GM18870 (cell line): ENCODE data around the gene MSMB.
A peak's percentile ranks its signal among the peaks of the same experiment; 100 is the strongest.
"Not testable (repeated sequence)": the region's sequence is repeated elsewhere in the genome, so short reads cannot be mapped to it uniquely, and the experiment has no call there.

Experiments used
- ATAC-seq: cut with Tn5 transposase; IDR thresholded peaks from one replicate; pipeline ENCODE4 v1.9.1; 2021; ENCODE audit warnings: moderate library complexity; ENCODE audit not compliant: unreplicated experiment

Gene MSMB

GRCh38 chr10:46046261-46046660, at the start of gene MSMB:
TSS of gene MSMB (minus strand) at chr10:46046269. CDS start at chr10:46046237, 32 bp downstream.
- ATAC-seq: no peak

GRCh38 chr10:46094931-46095750, 49.1 kb upstream of the MSMB start:
- ATAC-seq: no peak

- ATAC-seq: no peak
Measured at GRCh38 chr10:46094197-46094500, 48.1 kb upstream of the MSMB start.

- ATAC-seq: not testable (repeated sequence)
Measured at GRCh38 chr10:46093316-46094196, 47.5 kb upstream of the MSMB start.

- ATAC-seq: peak; percentile 43
Measured at GRCh38 chr10:46092524-46093081, 46.5 kb upstream of the MSMB start.

- ATAC-seq: no peak
Measured at GRCh38 chr10:46091828-46092523, 45.9 kb upstream of the MSMB start.

GRCh38 chr10:46091080-46091827, 45.2 kb upstream of the MSMB start:
- no peak for ATAC-seq

GRCh38 chr10:46090258-46090812, 44.3 kb upstream of the MSMB start:
- ATAC-seq: no peak

- not testable (repeated sequence) for ATAC-seq
Measured at GRCh38 chr10:46087381-46087780, 41.3 kb upstream of the MSMB start.

GRCh38 chr10:46084321-46085165, 38.5 kb upstream of the MSMB start:
- ATAC-seq: no peak

- no peak for ATAC-seq
Measured at GRCh38 chr10:46080886-46081285, 34.8 kb upstream of the MSMB start.

- ATAC-seq: no peak
Measured at GRCh38 chr10:46079831-46080585, 33.9 kb upstream of the MSMB start.

- no peak for ATAC-seq
Measured at GRCh38 chr10:46077731-46078413, 31.8 kb upstream of the MSMB start.

- no peak for ATAC-seq
Measured at GRCh38 chr10:46077141-46077554, 31.1 kb upstream of the MSMB start.

GRCh38 chr10:46075869-46076268, 29.8 kb upstream of the MSMB start:
- ATAC-seq: no peak

- ATAC-seq: no peak
Measured at GRCh38 chr10:46074196-46074946, 28.3 kb upstream of the MSMB start.

GRCh38 chr10:46073564-46073963, 27.5 kb upstream of the MSMB start:
- ATAC-seq: no peak
